ENCODE data around the gene SLC46A1.

DNA sequence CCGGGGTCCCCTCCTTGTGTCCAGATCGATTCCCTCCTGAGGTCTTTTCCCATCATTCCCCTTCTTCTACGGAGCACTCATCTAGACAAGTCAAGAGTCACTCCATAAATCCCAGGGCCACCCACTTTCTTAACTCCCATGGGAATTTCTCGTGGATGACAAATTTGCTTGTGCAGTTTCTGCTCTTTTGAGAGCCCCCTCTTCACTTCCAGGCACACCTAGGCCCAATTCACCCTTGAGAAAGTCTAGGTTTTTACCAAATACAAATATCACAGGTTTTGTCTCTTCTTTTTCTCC, 48.2 kb downstream of the SLC46A1 start:
- TF ChIP-seq, protein P1, sequence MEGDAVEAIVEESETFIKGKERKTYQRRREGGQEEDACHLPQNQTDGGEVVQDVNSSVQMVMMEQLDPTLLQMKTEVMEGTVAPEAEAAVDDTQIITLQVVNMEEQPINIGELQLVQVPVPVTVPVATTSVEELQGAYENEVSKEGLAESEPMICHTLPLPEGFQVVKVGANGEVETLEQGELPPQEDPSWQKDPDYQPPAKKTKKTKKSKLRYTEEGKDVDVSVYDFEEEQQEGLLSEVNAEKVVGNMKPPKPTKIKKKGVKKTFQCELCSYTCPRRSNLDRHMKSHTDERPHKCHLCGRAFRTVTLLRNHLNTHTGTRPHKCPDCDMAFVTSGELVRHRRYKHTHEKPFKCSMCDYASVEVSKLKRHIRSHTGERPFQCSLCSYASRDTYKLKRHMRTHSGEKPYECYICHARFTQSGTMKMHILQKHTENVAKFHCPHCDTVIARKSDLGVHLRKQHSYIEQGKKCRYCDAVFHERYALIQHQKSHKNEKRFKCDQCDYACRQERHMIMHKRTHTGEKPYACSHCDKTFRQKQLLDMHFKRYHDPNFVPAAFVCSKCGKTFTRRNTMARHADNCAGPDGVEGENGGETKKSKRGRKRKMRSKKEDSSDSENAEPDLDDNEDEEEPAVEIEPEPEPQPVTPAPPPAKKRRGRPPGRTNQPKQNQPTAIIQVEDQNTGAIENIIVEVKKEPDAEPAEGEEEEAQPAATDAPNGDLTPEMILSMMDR (IDR thresholded peaks at IDR 0.05; ENCODE audit: insufficient read depth, low read length, poor library complexity, severe bottlenecking) = no peak
- TF ChIP-seq EZH2phosphoT487 (conservative IDR thresholded peaks at IDR 0.05; ENCODE audit: low read length) = no peak
